ENCODE results near the gene NOD2. TPM values are rescaled to one million over a fixed set of nuclear protein-coding genes. Genes with fewer than 3 reads are reported as not detected.
A peak's percentile ranks its signal among the peaks of the same experiment; 100 is the strongest.

The NOD2 gene
- total and polyA plus RNA-seq, 2 experiments from 2014 or later, result 0.27 to 0.66 TPM

DNA sequence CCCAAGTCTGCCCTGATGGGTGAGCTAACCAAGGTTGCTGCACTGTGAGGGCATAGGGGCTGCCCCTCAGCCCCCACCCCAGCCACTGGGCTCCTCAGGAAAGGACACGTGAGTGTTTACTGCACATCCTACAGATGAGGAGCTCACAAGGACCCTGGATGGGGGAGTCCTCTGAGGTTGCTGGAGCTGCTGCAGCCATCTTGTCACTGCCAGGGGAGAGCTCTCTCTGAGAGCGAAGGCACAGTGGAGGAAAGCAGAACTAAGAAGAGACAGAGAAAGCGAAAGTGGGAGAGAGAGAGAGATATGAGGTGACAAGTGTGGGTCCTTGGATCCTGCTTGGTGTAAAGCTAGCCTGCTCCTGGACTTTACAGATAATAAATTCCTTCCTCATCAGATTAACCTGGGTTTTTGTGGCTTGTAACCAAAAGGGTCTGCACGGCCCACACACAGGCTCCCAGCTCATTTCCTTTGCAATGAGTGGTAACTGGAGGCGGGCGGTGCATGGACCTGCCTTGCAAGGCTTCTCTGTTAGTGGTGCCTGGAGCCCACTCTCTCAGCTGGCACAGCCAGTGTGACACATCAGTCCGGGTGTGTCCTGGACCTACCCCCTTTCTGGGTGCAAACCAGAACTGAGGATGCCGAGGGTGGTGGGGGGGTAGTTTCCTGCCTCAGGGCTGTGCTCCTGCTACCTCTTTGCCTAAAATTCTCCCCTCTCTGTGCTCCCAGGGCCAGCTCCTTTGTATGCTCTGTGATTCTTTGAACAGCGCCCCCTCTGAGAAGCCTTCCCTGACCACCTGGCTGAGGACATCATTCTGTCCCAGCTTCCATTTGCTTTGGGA lies 26.5 kb upstream of the NOD2 start:
- H3K4me3 Mint-ChIP-seq, result no peak overlapping the region
- peak; percentile 14 for ATAC-seq
- peaks cover 10% of the 10 kb centered on the region for H3K4me1 Mint-ChIP-seq
- peaks cover 12% of the 10 kb centered on the region for H3K36me3 Mint-ChIP-seq (ENCODE audit: low read depth)
- no peaks in the 10 kb centered on the region for H4K20me1 ChIP-seq (replicated peaks; ENCODE audit: insufficient read depth)
- no peak overlapping the region for H3K4me3 ChIP-seq
- H3K4me1 ChIP-seq (ENCODE audit: insufficient read depth), result no peaks in the 10 kb centered on the region
- H3K9me2 ChIP-seq (ENCODE audit: insufficient read depth), result 0 out of 2 replicates have a peak, but pooled peaks cover 2% of the 10 kb centered on the region
- no peaks in the 10 kb centered on the region for H3K36me3 ChIP-seq (ENCODE audit: insufficient read depth)
- H3K9me3 Mint-ChIP-seq, result peaks cover 16% of the 10 kb centered on the region
- H3K79me2 ChIP-seq (replicated peaks; ENCODE audit: insufficient read depth), result no peaks in the 10 kb centered on the region
- H3F3A ChIP-seq (replicated peaks; ENCODE audit: low read depth), result no peaks in the 10 kb centered on the region
- H3K4me2 ChIP-seq, result no peak overlapping the region
- peak; percentile 55 for DNase-seq (ENCODE audit: low spot score)
- H3K27me3 ChIP-seq (ENCODE audit: insufficient read depth), result 0 out of 2 replicates have a peak, but pooled peaks cover 6% of the 10 kb centered on the region
- no peak overlapping the region for H3K27ac ChIP-seq (ENCODE audit: low read depth)
- H3K27me3 Mint-ChIP-seq (ENCODE audit: insufficient read depth, low read depth, poor library complexity), result peaks cover 4% of the 10 kb centered on the region
- peak overlapping the region; percentile 63; the same call in 1 of the 2 replicates for H2AFZ ChIP-seq
- TF ChIP-seq, protein P1, sequence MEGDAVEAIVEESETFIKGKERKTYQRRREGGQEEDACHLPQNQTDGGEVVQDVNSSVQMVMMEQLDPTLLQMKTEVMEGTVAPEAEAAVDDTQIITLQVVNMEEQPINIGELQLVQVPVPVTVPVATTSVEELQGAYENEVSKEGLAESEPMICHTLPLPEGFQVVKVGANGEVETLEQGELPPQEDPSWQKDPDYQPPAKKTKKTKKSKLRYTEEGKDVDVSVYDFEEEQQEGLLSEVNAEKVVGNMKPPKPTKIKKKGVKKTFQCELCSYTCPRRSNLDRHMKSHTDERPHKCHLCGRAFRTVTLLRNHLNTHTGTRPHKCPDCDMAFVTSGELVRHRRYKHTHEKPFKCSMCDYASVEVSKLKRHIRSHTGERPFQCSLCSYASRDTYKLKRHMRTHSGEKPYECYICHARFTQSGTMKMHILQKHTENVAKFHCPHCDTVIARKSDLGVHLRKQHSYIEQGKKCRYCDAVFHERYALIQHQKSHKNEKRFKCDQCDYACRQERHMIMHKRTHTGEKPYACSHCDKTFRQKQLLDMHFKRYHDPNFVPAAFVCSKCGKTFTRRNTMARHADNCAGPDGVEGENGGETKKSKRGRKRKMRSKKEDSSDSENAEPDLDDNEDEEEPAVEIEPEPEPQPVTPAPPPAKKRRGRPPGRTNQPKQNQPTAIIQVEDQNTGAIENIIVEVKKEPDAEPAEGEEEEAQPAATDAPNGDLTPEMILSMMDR (conservative IDR thresholded peaks at IDR 0.05; ENCODE audit: low read depth in 2 of 2), result peak; percentile 38 to 51; a peak in 3 of 4 replicates
- no peak for TF ChIP-seq CREB1 (CRISPR knock-in tag; IDR thresholded peaks at IDR 0.05; ENCODE audit: low read depth)
- no peak overlapping the region for H3K27ac Mint-ChIP-seq

DNA sequence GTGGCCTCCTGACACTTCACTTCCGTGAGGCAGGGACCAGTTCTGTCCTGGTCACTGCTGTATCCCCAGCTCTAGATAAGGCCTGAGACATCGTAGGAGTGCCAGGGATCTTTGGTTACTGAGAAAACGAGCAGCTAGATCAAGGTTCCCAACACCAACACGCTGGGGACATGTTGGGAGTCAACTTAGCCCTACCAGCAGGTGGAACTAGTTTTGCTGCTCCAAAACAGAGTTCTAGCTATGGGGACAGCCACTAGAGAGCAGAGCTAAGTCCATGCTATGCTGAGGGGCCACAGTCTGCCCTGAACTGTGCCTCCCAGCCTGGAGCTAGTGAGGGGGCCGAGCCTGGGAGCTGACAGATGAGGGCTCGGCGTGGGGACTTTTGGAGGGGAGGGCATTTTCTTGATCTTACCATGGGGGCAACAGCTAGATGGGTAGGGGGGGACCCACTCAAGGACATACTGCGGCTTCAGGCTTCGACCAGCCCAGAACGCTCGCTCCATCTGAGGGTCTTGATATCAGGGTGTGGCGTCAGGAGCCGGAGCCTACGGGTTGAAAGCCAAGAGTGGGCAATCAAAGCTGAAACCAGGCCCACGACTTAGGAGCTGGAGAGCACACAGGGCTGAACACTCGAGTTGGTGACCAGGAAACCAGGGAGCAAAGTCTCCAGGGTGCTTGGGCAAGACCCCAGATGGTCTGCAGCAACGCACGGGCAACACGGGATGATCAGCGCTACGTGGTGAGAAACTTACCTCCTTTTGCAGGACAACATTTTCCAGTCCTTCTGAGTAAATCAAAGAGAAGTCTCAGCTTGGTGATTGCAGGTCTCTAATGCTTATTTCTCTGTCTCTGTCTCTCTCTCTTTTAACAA lies 25.7 kb upstream of the NOD2 start:
- Mint-ChIP-seq H3K27me3 (ENCODE audit: insufficient read depth, low read depth, poor library complexity) (peaks cover 5% of the 10 kb centered on the region), H3K9me3 (peaks cover 24% of the 10 kb centered on the region), H3K27ac (no peak overlapping the region), H3K4me3 (no peak overlapping the region), H3K4me1 (peaks cover 10% of the 10 kb centered on the region), H3K36me3 (ENCODE audit: low read depth) (peaks cover 18% of the 10 kb centered on the region)
- TF ChIP-seq, protein P1 (conservative IDR thresholded peaks at IDR 0.05; ENCODE audit: low read depth in 2 of 2), result peak in 1 of 2 experiments; percentile 27; a peak in 1 of 4 replicates
- TF ChIP-seq NANOG (IDR thresholded peaks at IDR 0.05; ENCODE audit: borderline replicate concordance), result no peak
- TF ChIP-seq JUNB (IDR thresholded peaks at IDR 0.05; ENCODE audit: unreplicated experiment), result no peak
- Histone ChIP-seq H3K4me3 (no peak overlapping the region), H3K27me3 (ENCODE audit: insufficient read depth) (peaks cover 8% of the 10 kb centered on the region; the same call in 1 of the 2 replicates), H3K79me2 (replicated peaks; ENCODE audit: insufficient read depth) (no peaks in the 10 kb centered on the region), H3K36me3 (ENCODE audit: insufficient read depth) (no peaks in the 10 kb centered on the region), H3K4me1 (ENCODE audit: insufficient read depth) (no peaks in the 10 kb centered on the region), H3F3A (replicated peaks; ENCODE audit: low read depth) (no peaks in the 10 kb centered on the region), H4K20me1 (replicated peaks; ENCODE audit: insufficient read depth) (no peaks in the 10 kb centered on the region), H3K4me2 (no peak overlapping the region), H2AFZ (peak overlapping the region; percentile 63; the same call in 1 of the 2 replicates), H3K27ac (ENCODE audit: low read depth) (no peak overlapping the region), H3K9me2 (ENCODE audit: insufficient read depth) (0 out of 2 replicates have a peak, but pooled peaks cover 2% of the 10 kb centered on the region)
- DNase-seq (ENCODE audit: low spot score) (no peak), ATAC-seq (no peak)
